PC-3 (cell line): ENCODE data around the gene PCDHGC3. TPM values are rescaled to one million over a fixed set of nuclear protein-coding genes. Genes with fewer than 3 reads are reported as not detected.
"Not testable (repeated sequence)": the region's sequence is repeated elsewhere in the genome, so short reads cannot be mapped to it uniquely, and the experiment has no call there.

Experiments
- ATAC-seq: fragments of 200-7000 bp; cut with Tn5 transposase; 2 replicates; pipeline ENCODE4 v1.9.1; 2020; ENCODE audit warnings: mild to moderate bottlenecking, moderate library complexity
- BruUV-seq: library from RNA; stranded (reverse); fragments of 400-500 nt; replicated peaks from 2 replicates; lab custom pipeline; 2021; lab: Mats Ljungman, UMichigan
- CTCF ChIA-PET: fragments of 300-600 bp; sonication (Branson Sonifier 250); formaldehyde crosslinking; loops from one replicate; lab custom pipeline; 2022; ENCODE audit warnings: antibody characterized with exemption; lab: Charles Lee
- POLR2A ChIA-PET: fragments of 300-600 bp; sonication (Branson Sonifier 250); formaldehyde crosslinking; loops from one replicate; lab custom pipeline; 2022; ENCODE audit warnings: antibody characterized with exemption; ENCODE audit not compliant: unreplicated experiment; lab: Charles Lee
- DNase-seq: peaks from one replicate; pipeline ENCODE4 v3.0.0-alpha.2; 2015
- H2AFZ ChIP-seq: fragments of 300-600 bp; sonication (generic); 2 replicates; pipeline ENCODE4 v1.6.0; 2016; ENCODE audit warnings: antibody characterized with exemption, low read length
- H3F3A ChIP-seq: fragments of 300-600 bp; sonication (generic); one replicate; pipeline ENCODE4 v1.6.0; 2017; ENCODE audit warnings: antibody characterized with exemption, low read length, control low read depth, mild to moderate bottlenecking; ENCODE audit not compliant: unreplicated experiment
- H3K27ac ChIP-seq: fragments of 300-600 bp; sonication (generic); 2 replicates; pipeline ENCODE4 v1.5.1; 2016; ENCODE audit warnings: mild to moderate bottlenecking, low read length
- H3K27me3 ChIP-seq: fragments of 300-600 bp; sonication (generic); 2 replicates; pipeline ENCODE4 v1.6.1; 2016; ENCODE audit warnings: low read length, mixed read lengths
- H3K36me3 ChIP-seq: fragments of 300-600 bp; sonication (generic); 2 replicates; pipeline ENCODE4 v1.6.1; 2016; ENCODE audit warnings: low read depth, mixed run types, low read length, mixed read lengths
- H3K4me1 ChIP-seq: fragments of 300-600 bp; sonication (generic); 2 replicates; pipeline ENCODE4 v1.5.1; 2016; ENCODE audit warnings: low read length; ENCODE audit not compliant: insufficient read depth
- H3K4me2 ChIP-seq: fragments of 300-600 bp; sonication (generic); 2 replicates; pipeline ENCODE4 v1.6.0; 2016; ENCODE audit warnings: low read length
- H3K4me3 ChIP-seq: fragments of 300-600 bp; sonication (generic); 2 replicates; pipeline ENCODE4 v1.5.1; 2016; ENCODE audit warnings: mild to moderate bottlenecking, low read length, mixed read lengths
- H3K79me2 ChIP-seq: fragments of 300-600 bp; sonication (generic); 2 replicates; pipeline ENCODE4 v1.6.1; 2017; ENCODE audit warnings: low read length, mixed read lengths
- H3K9ac ChIP-seq: fragments of 300-600 bp; sonication (generic); 2 replicates; pipeline ENCODE4 v1.6.0; 2016; ENCODE audit warnings: mild to moderate bottlenecking, low read length
- H3K9me2 ChIP-seq: fragments of 300-600 bp; sonication (generic); replicated peaks from 2 replicates; pipeline ENCODE4 v1.6.1; 2016; ENCODE audit warnings: mixed run types, low read length, mixed read lengths
- H3K9me3 ChIP-seq: fragments of 300-600 bp; sonication (generic); 2 replicates; pipeline ENCODE4 v1.6.1; 2016; ENCODE audit warnings: low read length, mixed read lengths
- H4K20me1 ChIP-seq: fragments of 300-600 bp; sonication (generic); 2 replicates; pipeline ENCODE4 v1.6.1; 2016; ENCODE audit warnings: low read length, mixed read lengths
- EZH2 ChIP-seq: fragments of 300-600 bp; sonication (generic); IDR thresholded peaks from one replicate; pipeline ENCODE4 v1.6.1; 2017; ENCODE audit warnings: antibody characterized with exemption, mild to moderate bottlenecking, low read length; ENCODE audit not compliant: unreplicated experiment
- EZH2phosphoT487 ChIP-seq: fragments of 300-600 bp; sonication (generic); IDR thresholded peaks from 2 replicates; pipeline ENCODE4 v1.6.1; 2018; ENCODE audit warnings: mild to moderate bottlenecking, antibody characterized with exemption, low read length, borderline replicate concordance
- intact Hi-C: fragments of 100-400 bp; cut with micrococcal nuclease; formaldehyde crosslinking; loops from 2 replicates; pipeline ENCODE4 v1.9.0; 2023
- total RNA-seq: library from RNA; depleted of rRNA; stranded (reverse); fragments of >200 nt; gene quantifications from 2 replicates; pipeline ENCODE4 v1.2.3, GENCODE V29; 2014
- TF ChIP-seq, protein P1 (sequence below): fragments of 300-600 bp; sonication (generic); conservative IDR thresholded peaks from 2 replicates; pipeline ENCODE4 v1.5.1; 2017; ENCODE audit warnings: antibody characterized with exemption, low read depth, mild to moderate bottlenecking, low read length

PCDHGC3 gene
- total RNA-seq, 1 experiment from 2014 or later, result 2.1 TPM

GRCh38 chr5:141430332-141431113, 45.2 kb upstream of the PCDHGC3 start, which contains the start of gene PCDHGA12:
TSS of gene PCDHGA12 (plus strand) at chr5:141430507. CDS start at chr5:141430760, 253 bp downstream.
- H3K79me2 ChIP-seq, result no peaks in the 10 kb centered on the region
- no peak within 1 kb of the TSS for H2AFZ ChIP-seq
- no peaks in the 10 kb centered on the region for H3K4me1 ChIP-seq
- intact Hi-C loops, result no loop called here
- no peaks in the 10 kb centered on the region for H3K27me3 ChIP-seq
- no peak within 1 kb of the TSS for H3K4me3 ChIP-seq
- CTCF ChIA-PET, result no interaction called here
- POLR2A ChIA-PET, result interaction anchor here (0.6 kb wide), 1 partner anchor 42 kb away, joined by 10 read pairs; no protein-coding TSS in a partner anchor
- no peaks in the 10 kb centered on the region for H3K36me3 ChIP-seq
- H3K27ac ChIP-seq, result no peak within 1 kb of the TSS
- no peaks in the 10 kb centered on the region for H4K20me1 ChIP-seq
- H3K4me2 ChIP-seq, result no peak within 1 kb of the TSS
- no TSS peak for BruUV-seq
- TF ChIP-seq EZH2phosphoT487 (no peak), EZH2 (no peak)
- TF ChIP-seq, protein P1, sequence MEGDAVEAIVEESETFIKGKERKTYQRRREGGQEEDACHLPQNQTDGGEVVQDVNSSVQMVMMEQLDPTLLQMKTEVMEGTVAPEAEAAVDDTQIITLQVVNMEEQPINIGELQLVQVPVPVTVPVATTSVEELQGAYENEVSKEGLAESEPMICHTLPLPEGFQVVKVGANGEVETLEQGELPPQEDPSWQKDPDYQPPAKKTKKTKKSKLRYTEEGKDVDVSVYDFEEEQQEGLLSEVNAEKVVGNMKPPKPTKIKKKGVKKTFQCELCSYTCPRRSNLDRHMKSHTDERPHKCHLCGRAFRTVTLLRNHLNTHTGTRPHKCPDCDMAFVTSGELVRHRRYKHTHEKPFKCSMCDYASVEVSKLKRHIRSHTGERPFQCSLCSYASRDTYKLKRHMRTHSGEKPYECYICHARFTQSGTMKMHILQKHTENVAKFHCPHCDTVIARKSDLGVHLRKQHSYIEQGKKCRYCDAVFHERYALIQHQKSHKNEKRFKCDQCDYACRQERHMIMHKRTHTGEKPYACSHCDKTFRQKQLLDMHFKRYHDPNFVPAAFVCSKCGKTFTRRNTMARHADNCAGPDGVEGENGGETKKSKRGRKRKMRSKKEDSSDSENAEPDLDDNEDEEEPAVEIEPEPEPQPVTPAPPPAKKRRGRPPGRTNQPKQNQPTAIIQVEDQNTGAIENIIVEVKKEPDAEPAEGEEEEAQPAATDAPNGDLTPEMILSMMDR, result no peak
- H3F3A ChIP-seq, result no peaks in the 10 kb centered on the region
- 0 out of 2 replicates have a peak, but pooled peaks cover 4% of the 10 kb centered on the region for H3K9me3 ChIP-seq
- ATAC-seq, result no peak
- H3K9ac ChIP-seq, result no peak within 1 kb of the TSS
- no peak for DNase-seq
- H3K9me2 ChIP-seq, result no peaks in the 10 kb centered on the region

- Histone ChIP-seq H3F3A (no peaks in the 10 kb centered on the region), H3K4me1 (no peaks in the 10 kb centered on the region), H3K27me3 (no peaks in the 10 kb centered on the region), H3K27ac (no peak overlapping the region), H4K20me1 (no peaks in the 10 kb centered on the region), H2AFZ (no peak overlapping the region), H3K4me3 (no peak overlapping the region), H3K9ac (no peak overlapping the region), H3K9me2 (no peaks in the 10 kb centered on the region), H3K36me3 (no peaks in the 10 kb centered on the region), H3K4me2 (no peak overlapping the region), H3K9me3 (0 out of 2 replicates have a peak, but pooled peaks cover 4% of the 10 kb centered on the region), H3K79me2 (no peaks in the 10 kb centered on the region)
- no TSS peak for BruUV-seq
- TF ChIP-seq EZH2, result no peak
- TF ChIP-seq EZH2phosphoT487, result no peak
- TF ChIP-seq, protein P1, result no peak
- no peak for ATAC-seq
- ChIA-PET POLR2A (no interaction called here), CTCF (no interaction called here)
- DNase-seq, result no peak
- intact Hi-C loops, result no loop called here
Measured at GRCh38 chr5:141431286-141431685, 44.5 kb upstream of the PCDHGC3 start.

DNA sequence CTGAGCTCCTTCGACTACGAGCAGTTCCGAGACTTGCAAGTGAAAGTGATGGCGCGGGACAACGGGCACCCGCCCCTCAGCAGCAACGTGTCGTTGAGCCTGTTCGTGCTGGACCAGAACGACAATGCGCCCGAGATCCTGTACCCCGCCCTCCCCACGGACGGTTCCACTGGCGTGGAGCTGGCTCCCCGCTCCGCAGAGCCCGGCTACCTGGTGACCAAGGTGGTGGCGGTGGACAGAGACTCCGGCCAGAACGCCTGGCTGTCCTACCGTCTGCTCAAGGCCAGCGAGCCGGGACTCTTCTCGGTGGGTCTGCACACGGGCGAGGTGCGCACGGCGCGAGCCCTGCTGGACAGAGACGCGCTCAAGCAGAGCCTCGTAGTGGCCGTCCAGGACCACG, 43.5 kb upstream of the PCDHGC3 start:
- H2AFZ ChIP-seq, DNase-seq, H3K27ac ChIP-seq, H3K36me3 ChIP-seq, H3K9ac ChIP-seq, CTCF ChIA-PET, BruUV-seq, POLR2A ChIA-PET, H4K20me1 ChIP-seq, H3K27me3 ChIP-seq, intact Hi-C loops, H3K9me2 ChIP-seq, H3K9me3 ChIP-seq, ATAC-seq, H3K4me1 ChIP-seq, H3K79me2 ChIP-seq, H3F3A ChIP-seq, H3K4me2 ChIP-seq, H3K4me3 ChIP-seq: not testable (repeated sequence)

GRCh38 chr5:141432726-141433125, 43.0 kb upstream of the PCDHGC3 start:
- H3K4me1 ChIP-seq, DNase-seq, H3K4me2 ChIP-seq, POLR2A ChIA-PET, H4K20me1 ChIP-seq, H3K79me2 ChIP-seq, H3K27ac ChIP-seq, H3K9me3 ChIP-seq, BruUV-seq, intact Hi-C loops, H3K4me3 ChIP-seq, H3K36me3 ChIP-seq, H3K9ac ChIP-seq, ATAC-seq, H3F3A ChIP-seq, CTCF ChIA-PET, H3K9me2 ChIP-seq, H3K27me3 ChIP-seq, H2AFZ ChIP-seq: not testable (repeated sequence)
